Endothelial cell of umbilical vein (primary cell): ENCODE data around the gene TOGARAM2.

Experiments
- EZH2 ChIP-seq: IDR thresholded peaks from 2 replicates; pipeline ENCODE4 v1.6.1; 2012; ENCODE audit warnings: borderline replicate concordance, low read depth, mild to moderate bottlenecking, moderate library complexity, low read length, inconsistent platforms; ENCODE audit not compliant: severe bottlenecking
- FOS ChIP-seq: IDR thresholded peaks from 2 replicates; pipeline ENCODE4 v1.6.1; 2011; ENCODE audit warnings: mild to moderate bottlenecking, low read length, moderate library complexity, borderline replicate concordance; ENCODE audit not compliant: insufficient read depth
- JUN ChIP-seq: IDR thresholded peaks from 2 replicates; pipeline ENCODE4 v1.6.1; 2011; ENCODE audit warnings: borderline replicate concordance, low read depth; ENCODE audit not compliant: insufficient read length, insufficient read depth
- POLR2A ChIP-seq: IDR thresholded peaks from 2 replicates; pipeline ENCODE4 v1.6.1; 2012; ENCODE audit warnings: low read depth, mild to moderate bottlenecking, control low read depth, low read length
- POLR2AphosphoS5 ChIP-seq: IDR thresholded peaks from 2 replicates; pipeline ENCODE4 v1.6.1; 2012; ENCODE audit warnings: low read depth, mild to moderate bottlenecking, control low read depth, low read length, moderate library complexity; ENCODE audit not compliant: insufficient read depth
- TF ChIP-seq, protein P1 (sequence below), 2 donors: IDR thresholded peaks; 1 replicate in 1 of 2; 2 replicates in 1 of 2; pipeline ENCODE4 v1.5.1; 2011; ENCODE audit warnings: low read length in 2 of 2, mild to moderate bottlenecking in 2 of 2, moderate library complexity in 2 of 2, control low read depth in 1 of 2, inconsistent platforms in 1 of 2, low read depth in 1 of 2; ENCODE audit not compliant: insufficient read depth in 1 of 2; ENCODE audit errors: extremely low read depth in 1 of 2
- TF ChIP-seq, protein P2 (sequence below): IDR thresholded peaks from 2 replicates; pipeline ENCODE4 v1.6.1; 2011; ENCODE audit not compliant: insufficient read depth, insufficient read length

DNA sequence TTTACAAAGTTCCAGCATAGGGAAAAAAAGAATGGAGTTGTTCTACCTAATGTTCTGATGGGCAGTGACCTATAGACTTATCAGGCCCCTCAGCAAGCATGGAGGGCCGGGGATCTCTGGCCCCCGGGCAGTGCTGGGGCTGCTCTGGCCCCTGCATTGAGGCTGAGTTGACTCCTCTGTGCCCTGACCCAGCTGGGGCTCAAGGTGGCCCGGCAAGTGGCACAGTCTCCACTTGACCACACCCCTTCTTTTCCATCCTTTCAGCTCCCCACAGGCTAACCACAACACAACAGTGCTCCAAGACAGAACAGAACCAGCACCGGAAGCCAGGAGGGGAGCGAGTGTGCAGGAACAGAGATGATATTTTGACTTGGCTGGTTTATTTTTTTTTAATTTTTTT lies 19.9 kb downstream of the TOGARAM2 start:
- TF ChIP-seq, protein P1, sequence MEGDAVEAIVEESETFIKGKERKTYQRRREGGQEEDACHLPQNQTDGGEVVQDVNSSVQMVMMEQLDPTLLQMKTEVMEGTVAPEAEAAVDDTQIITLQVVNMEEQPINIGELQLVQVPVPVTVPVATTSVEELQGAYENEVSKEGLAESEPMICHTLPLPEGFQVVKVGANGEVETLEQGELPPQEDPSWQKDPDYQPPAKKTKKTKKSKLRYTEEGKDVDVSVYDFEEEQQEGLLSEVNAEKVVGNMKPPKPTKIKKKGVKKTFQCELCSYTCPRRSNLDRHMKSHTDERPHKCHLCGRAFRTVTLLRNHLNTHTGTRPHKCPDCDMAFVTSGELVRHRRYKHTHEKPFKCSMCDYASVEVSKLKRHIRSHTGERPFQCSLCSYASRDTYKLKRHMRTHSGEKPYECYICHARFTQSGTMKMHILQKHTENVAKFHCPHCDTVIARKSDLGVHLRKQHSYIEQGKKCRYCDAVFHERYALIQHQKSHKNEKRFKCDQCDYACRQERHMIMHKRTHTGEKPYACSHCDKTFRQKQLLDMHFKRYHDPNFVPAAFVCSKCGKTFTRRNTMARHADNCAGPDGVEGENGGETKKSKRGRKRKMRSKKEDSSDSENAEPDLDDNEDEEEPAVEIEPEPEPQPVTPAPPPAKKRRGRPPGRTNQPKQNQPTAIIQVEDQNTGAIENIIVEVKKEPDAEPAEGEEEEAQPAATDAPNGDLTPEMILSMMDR (IDR thresholded peaks at IDR 0.05; ENCODE audit: extremely low read depth in 1 of 2, insufficient read depth in 1 of 2, low read depth in 1 of 2, low read length in 2 of 2): no peak
- no peak for TF ChIP-seq POLR2A
- TF ChIP-seq, protein P2, sequence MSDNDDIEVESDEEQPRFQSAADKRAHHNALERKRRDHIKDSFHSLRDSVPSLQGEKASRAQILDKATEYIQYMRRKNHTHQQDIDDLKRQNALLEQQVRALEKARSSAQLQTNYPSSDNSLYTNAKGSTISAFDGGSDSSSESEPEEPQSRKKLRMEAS: no peak
- TF ChIP-seq POLR2AphosphoS5: no peak
- no peak for TF ChIP-seq EZH2
- TF ChIP-seq FOS: no peak
- TF ChIP-seq JUN: no peak
